Tibial artery (tissue), 4 donors: ENCODE measurements around the gene DNM3.
"Not testable (repeated sequence)": the region's sequence is repeated elsewhere in the genome, so short reads cannot be mapped to it uniquely, and the experiment has no call there.

Experiments used
- DNase-seq, 2 donors: peaks; one replicate each; pipeline ENCODE4 v3.0.0-alpha.2; 2019
- H3K27ac ChIP-seq, 2 donors: fragments of 200-600 bp; sonication (generic) in 1 of 2; 1 replicate in 1 of 2; 2 replicates in 1 of 2; pipeline ENCODE4 v1.5.1; 2018 to 2019; ENCODE audit warnings: mild to moderate bottlenecking in 1 of 2
- H3K27me3 ChIP-seq, 2 donors: fragments of 200-600 bp; sonication (generic) in 1 of 2; one replicate each; pipeline versions ENCODE4 v1.5.1 to v1.6.0; 2016 to 2019
- H3K36me3 ChIP-seq, 3 donors: fragments of 200-600 bp; sonication (generic) in 2 of 3; one replicate each; pipeline ENCODE4 v1.5.1; 2016 to 2019; ENCODE audit warnings: mild to moderate bottlenecking in 2 of 3
- H3K4me1 ChIP-seq, 4 donors: fragments of 200-600 bp; sonication (generic) in 2 of 4; 1 replicate in 3 of 4; 2 replicates in 1 of 4; pipeline ENCODE4 v1.5.1; 2016 to 2019
- H3K4me3 ChIP-seq, 2 donors: fragments of 200-600 bp; sonication (generic) in 1 of 2; 1 replicate in 1 of 2; 2 replicates in 1 of 2; pipeline ENCODE4 v1.5.1; 2018 to 2019; ENCODE audit warnings: mild to moderate bottlenecking in 2 of 2
- H3K9me3 ChIP-seq, 3 donors: fragments of 200-600 bp; sonication (generic) in 1 of 3; one replicate each; pipeline ENCODE4 v1.5.1; 2016 to 2019
- intact Hi-C: fragments of 100-400 bp; cut with DNase I; formaldehyde crosslinking; loops from one replicate; pipeline ENCODE4 v1.15.0; 2023; ENCODE audit warnings: low total_unique reads
- TF ChIP-seq, protein P1 (sequence below), 2 experiments: fragments of 200-600 bp in 1 of 2; fragments of 450-650 bp in 1 of 2; IDR thresholded peaks; one replicate each; pipeline ENCODE4 v1.5.1; 2017 to 2019; ENCODE audit warnings: antibody characterized with exemption in 2 of 2, mild to moderate bottlenecking in 1 of 2, moderate library complexity in 1 of 2

DNM3 gene

DNA sequence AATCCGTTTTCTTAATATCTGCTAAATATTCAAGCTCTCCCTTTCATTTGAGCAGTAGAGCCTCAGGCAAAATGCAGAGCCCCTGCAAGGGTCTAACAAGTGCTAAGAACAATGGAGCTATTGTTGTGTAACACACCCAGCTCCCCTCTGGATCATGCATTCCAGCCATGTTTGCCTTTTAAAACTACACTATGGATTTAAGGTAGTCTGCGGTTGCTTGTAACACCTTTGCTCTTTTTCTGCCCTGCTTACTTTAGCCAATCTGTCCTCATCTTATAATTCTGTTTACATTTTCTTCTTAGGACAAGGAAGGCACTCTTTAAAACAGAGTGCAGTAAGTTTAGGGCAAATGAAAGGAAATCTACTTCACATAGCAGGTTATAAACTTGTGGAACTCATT, 519.2 kb downstream of the DNM3 start:
- peaks cover 0 to 44% (median 8%) of the 10 kb centered on the region in 4 donors for H3K4me1 ChIP-seq
- intact Hi-C loops = no loop called here
- no peak overlapping the region for H3K4me3 ChIP-seq
- no peaks in the 10 kb centered on the region for H3K27me3 ChIP-seq
- no peak for DNase-seq
- H3K27ac ChIP-seq = peak overlapping the region; percentile 59 to 70
- H3K36me3 ChIP-seq = no peaks in the 10 kb centered on the region
- TF ChIP-seq, protein P1, sequence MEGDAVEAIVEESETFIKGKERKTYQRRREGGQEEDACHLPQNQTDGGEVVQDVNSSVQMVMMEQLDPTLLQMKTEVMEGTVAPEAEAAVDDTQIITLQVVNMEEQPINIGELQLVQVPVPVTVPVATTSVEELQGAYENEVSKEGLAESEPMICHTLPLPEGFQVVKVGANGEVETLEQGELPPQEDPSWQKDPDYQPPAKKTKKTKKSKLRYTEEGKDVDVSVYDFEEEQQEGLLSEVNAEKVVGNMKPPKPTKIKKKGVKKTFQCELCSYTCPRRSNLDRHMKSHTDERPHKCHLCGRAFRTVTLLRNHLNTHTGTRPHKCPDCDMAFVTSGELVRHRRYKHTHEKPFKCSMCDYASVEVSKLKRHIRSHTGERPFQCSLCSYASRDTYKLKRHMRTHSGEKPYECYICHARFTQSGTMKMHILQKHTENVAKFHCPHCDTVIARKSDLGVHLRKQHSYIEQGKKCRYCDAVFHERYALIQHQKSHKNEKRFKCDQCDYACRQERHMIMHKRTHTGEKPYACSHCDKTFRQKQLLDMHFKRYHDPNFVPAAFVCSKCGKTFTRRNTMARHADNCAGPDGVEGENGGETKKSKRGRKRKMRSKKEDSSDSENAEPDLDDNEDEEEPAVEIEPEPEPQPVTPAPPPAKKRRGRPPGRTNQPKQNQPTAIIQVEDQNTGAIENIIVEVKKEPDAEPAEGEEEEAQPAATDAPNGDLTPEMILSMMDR (IDR thresholded peaks at IDR 0.05) = no peak
- H3K9me3 ChIP-seq = no peaks in the 10 kb centered on the region

DNA sequence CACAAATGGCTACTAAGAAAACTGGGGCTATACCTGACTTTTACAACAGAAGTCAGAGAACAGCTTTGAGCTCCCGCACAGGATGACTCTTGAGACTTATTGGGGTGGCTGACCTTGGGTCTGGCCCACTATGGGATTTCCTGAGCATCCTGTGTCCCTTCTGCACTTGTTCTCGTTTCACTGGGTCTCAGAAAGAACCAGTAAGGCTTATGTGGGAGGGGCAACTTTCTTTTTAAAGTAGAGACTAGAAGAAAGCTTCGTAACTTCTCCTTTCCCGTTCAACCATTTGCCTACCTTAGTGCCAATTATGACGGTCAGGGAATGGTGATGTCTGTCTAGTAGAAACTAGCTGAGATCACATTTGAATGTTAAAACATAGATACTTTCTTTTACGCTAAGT, 519.7 kb downstream of the DNM3 start:
- peak overlapping the region; percentile 59 to 70 for H3K27ac ChIP-seq
- no peak overlapping the region for H3K4me3 ChIP-seq
- DNase-seq = no peak
- TF ChIP-seq, protein P1 (IDR thresholded peaks at IDR 0.05) = no peak
- no peaks in the 10 kb centered on the region for H3K9me3 ChIP-seq
- H3K36me3 ChIP-seq = no peaks in the 10 kb centered on the region
- no peaks in the 10 kb centered on the region for H3K27me3 ChIP-seq
- intact Hi-C loops = no loop called here
- peaks cover 0 to 44% (median 8%) of the 10 kb centered on the region in 4 donors for H3K4me1 ChIP-seq

DNA sequence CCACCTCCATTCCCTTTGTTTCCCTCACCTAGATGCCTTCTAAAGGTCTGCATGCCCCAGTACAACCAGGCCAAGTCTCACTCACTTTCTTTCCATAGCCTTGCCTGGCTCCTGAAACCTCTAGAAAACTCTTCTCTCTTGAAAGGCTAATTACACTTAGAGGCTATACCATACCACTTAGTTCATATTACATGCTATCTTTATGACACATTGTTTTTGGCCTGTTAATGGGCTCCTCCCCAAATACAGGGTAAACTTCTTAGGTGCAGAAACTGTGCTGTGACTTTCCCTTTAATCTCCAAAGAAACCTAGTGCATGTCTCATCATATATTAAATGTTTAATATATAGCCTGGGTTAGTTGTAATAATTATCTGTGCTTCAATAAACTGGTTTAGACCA, 522.6 kb downstream of the DNM3 start:
- Histone ChIP-seq H3K27ac (no peak overlapping the region), H3K27me3 (no peaks in the 10 kb centered on the region), H3K9me3 (peaks cover 0 to 7% (median 6%) of the 10 kb centered on the region in 3 donors), H3K4me3 (no peak overlapping the region), H3K36me3 (no peaks in the 10 kb centered on the region), H3K4me1 (peaks cover 0 to 30% (median 7%) of the 10 kb centered on the region in 4 donors)
- DNase-seq = no peak
- intact Hi-C loops = no loop called here
- TF ChIP-seq, protein P1 (IDR thresholded peaks at IDR 0.05) = no peak

DNA sequence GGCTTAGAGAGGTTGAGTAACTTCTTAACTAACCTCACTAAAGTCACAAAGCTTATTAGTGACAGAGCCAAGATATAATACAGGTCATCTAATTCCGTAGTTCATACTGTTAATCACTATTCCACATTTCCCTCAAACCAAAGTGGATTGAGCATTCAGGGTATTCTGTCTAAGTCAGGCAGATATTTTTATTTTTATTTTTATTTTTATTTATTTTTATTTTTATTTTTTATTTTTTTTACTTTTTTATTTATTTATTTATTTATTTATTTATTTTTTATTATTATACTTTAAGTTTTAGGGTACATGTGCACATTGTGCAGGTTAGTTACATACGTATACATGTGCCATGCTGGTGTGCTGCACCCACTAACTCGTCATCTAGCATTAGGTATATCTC, 530.3 kb downstream of the DNM3 start:
- H3K4me3 ChIP-seq, H3K36me3 ChIP-seq, H3K27ac ChIP-seq, DNase-seq, H3K27me3 ChIP-seq, H3K4me1 ChIP-seq, H3K9me3 ChIP-seq, intact Hi-C loops: not testable (repeated sequence)

DNA sequence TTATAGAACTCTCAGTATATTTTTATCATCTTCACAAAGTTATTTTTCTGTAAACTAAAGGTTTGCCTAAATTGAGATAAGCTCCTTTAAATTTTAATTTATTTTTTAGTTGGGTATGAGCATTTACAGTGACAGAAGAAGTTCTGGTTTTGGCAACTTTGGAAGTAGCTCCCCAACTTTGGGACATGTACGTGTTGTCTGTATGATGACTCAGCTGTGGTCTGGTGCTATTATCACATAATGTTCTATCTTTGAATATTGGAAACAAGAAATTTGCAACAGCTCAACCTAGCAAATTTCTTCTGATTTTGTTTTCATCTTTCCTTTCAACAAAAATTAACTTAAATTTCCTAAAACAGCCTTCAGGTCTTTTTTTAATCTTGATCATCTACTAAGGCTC, 532.6 kb downstream of the DNM3 start:
- Histone ChIP-seq H3K4me3 (no peak overlapping the region), H3K27ac (no peak overlapping the region), H3K36me3 (no peaks in the 10 kb centered on the region), H3K27me3 (no peaks in the 10 kb centered on the region), H3K4me1 (no peaks in the 10 kb centered on the region), H3K9me3 (no peaks in the 10 kb centered on the region)
- DNase-seq = no peak
- intact Hi-C loops = no loop called here
- TF ChIP-seq, protein P1 (IDR thresholded peaks at IDR 0.05) = no peak

DNA sequence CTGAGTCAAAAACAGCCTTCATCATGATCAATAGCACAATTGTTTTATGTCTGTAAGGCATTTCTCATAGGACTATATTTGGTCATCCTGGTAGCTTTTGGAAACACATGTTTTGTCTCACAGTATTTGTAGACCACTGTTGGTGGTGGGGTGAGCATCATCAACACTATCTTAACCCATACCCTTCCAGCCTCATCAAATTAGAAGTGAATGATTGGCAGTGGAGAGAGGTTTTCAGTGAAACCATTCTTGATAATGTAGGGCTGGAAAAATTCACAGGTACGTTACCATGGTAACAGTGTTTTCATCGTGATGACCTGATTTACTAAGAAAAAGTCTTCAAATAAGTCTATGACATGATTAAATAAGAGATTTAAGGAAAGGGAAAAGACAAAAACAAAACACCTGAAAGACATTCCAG, 533.9 kb downstream of the DNM3 start:
- Histone ChIP-seq H3K36me3 (no peaks in the 10 kb centered on the region), H3K4me1 (no peaks in the 10 kb centered on the region), H3K4me3 (no peak overlapping the region), H3K27ac (no peak overlapping the region), H3K27me3 (no peaks in the 10 kb centered on the region), H3K9me3 (no peaks in the 10 kb centered on the region)
- intact Hi-C loops = no loop called here
- DNase-seq = no peak
- TF ChIP-seq, protein P1 (IDR thresholded peaks at IDR 0.05) = no peak
